SU-DHL-6 (cell line): Measurements from ENCODE around the gene LRP6.

Experiments used
- EZH2phosphoT487 ChIP-seq: fragments of 200-600 bp; sonication (generic), shearing (Covaris generic); conservative IDR thresholded peaks from 2 replicates; pipeline ENCODE4 v1.6.1; 2018; ENCODE audit warnings: mild to moderate bottlenecking, antibody characterized with exemption, low read length, moderate library complexity, mixed read lengths
- TF ChIP-seq, protein P1 (sequence below): fragments of 200-600 bp; sonication (generic); IDR thresholded peaks from one replicate; pipeline ENCODE4 v1.5.1; 2017; ENCODE audit warnings: antibody characterized with exemption, mild to moderate bottlenecking, low read length, moderate library complexity; ENCODE audit not compliant: insufficient read depth, poor library complexity, severe bottlenecking

DNA sequence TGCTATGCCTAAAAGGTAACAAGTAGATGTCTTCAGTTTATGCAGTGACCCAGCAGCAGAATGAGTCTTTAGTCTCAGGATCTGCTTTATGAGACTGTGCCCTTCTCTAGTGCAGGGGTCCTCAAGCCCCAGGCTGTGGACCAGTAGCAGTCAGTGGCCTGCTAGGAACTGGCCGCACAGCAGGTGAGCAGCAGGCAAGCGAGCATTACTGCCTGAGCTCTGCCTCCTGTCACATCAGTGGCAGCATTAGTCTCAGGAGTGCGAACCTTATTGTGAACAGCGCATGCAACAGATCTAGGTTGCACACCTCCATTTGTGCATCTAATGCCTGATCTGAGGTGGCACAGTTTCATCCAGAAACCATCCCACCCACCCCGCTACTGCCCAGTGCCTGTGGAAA lies 38.4 kb downstream of the LRP6 start:
- TF ChIP-seq, protein P1, sequence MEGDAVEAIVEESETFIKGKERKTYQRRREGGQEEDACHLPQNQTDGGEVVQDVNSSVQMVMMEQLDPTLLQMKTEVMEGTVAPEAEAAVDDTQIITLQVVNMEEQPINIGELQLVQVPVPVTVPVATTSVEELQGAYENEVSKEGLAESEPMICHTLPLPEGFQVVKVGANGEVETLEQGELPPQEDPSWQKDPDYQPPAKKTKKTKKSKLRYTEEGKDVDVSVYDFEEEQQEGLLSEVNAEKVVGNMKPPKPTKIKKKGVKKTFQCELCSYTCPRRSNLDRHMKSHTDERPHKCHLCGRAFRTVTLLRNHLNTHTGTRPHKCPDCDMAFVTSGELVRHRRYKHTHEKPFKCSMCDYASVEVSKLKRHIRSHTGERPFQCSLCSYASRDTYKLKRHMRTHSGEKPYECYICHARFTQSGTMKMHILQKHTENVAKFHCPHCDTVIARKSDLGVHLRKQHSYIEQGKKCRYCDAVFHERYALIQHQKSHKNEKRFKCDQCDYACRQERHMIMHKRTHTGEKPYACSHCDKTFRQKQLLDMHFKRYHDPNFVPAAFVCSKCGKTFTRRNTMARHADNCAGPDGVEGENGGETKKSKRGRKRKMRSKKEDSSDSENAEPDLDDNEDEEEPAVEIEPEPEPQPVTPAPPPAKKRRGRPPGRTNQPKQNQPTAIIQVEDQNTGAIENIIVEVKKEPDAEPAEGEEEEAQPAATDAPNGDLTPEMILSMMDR: no peak
- TF ChIP-seq EZH2phosphoT487: no peak
